ENCODE results near the gene CD276.
"Not testable (repeated sequence)": the region's sequence is repeated elsewhere in the genome, so short reads cannot be mapped to it uniquely, and the experiment has no call there.

CD276 gene

GRCh38 chr15:73709241-73709640 is 25.1 kb downstream of the CD276 start:
- DNase-seq (ENCODE audit: extremely low read depth in 1 of 2, low read depth in 1 of 2): no peak

- DNase-seq (ENCODE audit: extremely low read depth in 1 of 2, low read depth in 1 of 2): no peak
These were observed 25.5 kb downstream of the CD276 start for GRCh38 chr15:73709686-73710085.

GRCh38 chr15:73710321-73710720 is 26.1 kb downstream of the CD276 start:
- DNase-seq (ENCODE audit: extremely low read depth in 1 of 2, low read depth in 1 of 2): no peak

GRCh38 chr15:73711526-73711925 is 27.3 kb downstream of the CD276 start:
- no peak for DNase-seq (ENCODE audit: extremely low read depth in 1 of 2, low read depth in 1 of 2)

GRCh38 chr15:73712107-73712506 is 27.9 kb downstream of the CD276 start:
- DNase-seq (ENCODE audit: extremely low read depth in 1 of 2, low read depth in 1 of 2): no peak

GRCh38 chr15:73714695-73715301 is 30.6 kb downstream of the CD276 start:
- DNase-seq (ENCODE audit: extremely low read depth in 1 of 2, low read depth in 1 of 2): no peak

GRCh38 chr15:73715417-73715816 is 31.2 kb downstream of the CD276 start:
- DNase-seq (ENCODE audit: extremely low read depth in 1 of 2, low read depth in 1 of 2): no peak

- DNase-seq (ENCODE audit: extremely low read depth in 1 of 2, low read depth in 1 of 2): no peak
These were observed 32.2 kb downstream of the CD276 start for GRCh38 chr15:73716417-73716816.

- no peak for DNase-seq (ENCODE audit: extremely low read depth in 1 of 2, low read depth in 1 of 2)
These were observed 33.0 kb downstream of the CD276 start for GRCh38 chr15:73717206-73717605.

- no peak for DNase-seq (ENCODE audit: extremely low read depth in 1 of 2, low read depth in 1 of 2)
These were observed 33.6 kb downstream of the CD276 start for GRCh38 chr15:73717802-73718201.

GRCh38 chr15:73718694-73719093 is 34.5 kb downstream of the CD276 start:
- DNase-seq (ENCODE audit: extremely low read depth in 1 of 2, low read depth in 1 of 2): no peak

- no peak for DNase-seq (ENCODE audit: extremely low read depth in 1 of 2, low read depth in 1 of 2)
These were observed 38.2 kb downstream of the CD276 start for GRCh38 chr15:73722425-73722824.

GRCh38 chr15:73723191-73723590 is 39.0 kb downstream of the CD276 start:
- DNase-seq (ENCODE audit: extremely low read depth in 1 of 2, low read depth in 1 of 2): no peak

GRCh38 chr15:73724212-73724611 is 40.0 kb downstream of the CD276 start:
- no peak for DNase-seq (ENCODE audit: extremely low read depth in 1 of 2, low read depth in 1 of 2)

GRCh38 chr15:73727330-73727976 is 43.3 kb downstream of the CD276 start:
- no peak for DNase-seq (ENCODE audit: extremely low read depth in 1 of 2, low read depth in 1 of 2)

- not testable (repeated sequence) for DNase-seq (ENCODE audit: extremely low read depth in 1 of 2, low read depth in 1 of 2)
These were observed 47.9 kb downstream of the CD276 start for GRCh38 chr15:73732051-73732450.

- no peak for DNase-seq (ENCODE audit: extremely low read depth in 1 of 2, low read depth in 1 of 2)
These were observed 48.7 kb downstream of the CD276 start for GRCh38 chr15:73732930-73733329.

- no peak for DNase-seq (ENCODE audit: extremely low read depth in 1 of 2, low read depth in 1 of 2)
These were observed 53.4 kb downstream of the CD276 start for GRCh38 chr15:73737535-73737934.

GRCh38 chr15:73740152-73741048 is 56.2 kb downstream of the CD276 start:
- DNase-seq (ENCODE audit: extremely low read depth in 1 of 2, low read depth in 1 of 2): no peak

GRCh38 chr15:73741321-73741836 is 57.2 kb downstream of the CD276 start:
- no peak for DNase-seq (ENCODE audit: extremely low read depth in 1 of 2, low read depth in 1 of 2)

- no peak for DNase-seq (ENCODE audit: extremely low read depth in 1 of 2, low read depth in 1 of 2)
These were observed 60.1 kb downstream of the CD276 start for GRCh38 chr15:73744293-73744692.

GRCh38 chr15:73745073-73745472 is 60.9 kb downstream of the CD276 start:
- DNase-seq (ENCODE audit: extremely low read depth in 1 of 2, low read depth in 1 of 2): no peak
